Vagina (tissue), 2 donors: ENCODE measurements around the gene SLC26A6. TPM values are rescaled to one million over a fixed set of nuclear protein-coding genes. Genes with fewer than 3 reads are reported as not detected.
A peak's percentile ranks its signal among the peaks of the same experiment; 100 is the strongest.

ENCODE experiments used
- DNase-seq, 2 donors: peaks; one replicate each; pipeline ENCODE4 v3.0.0-alpha.2; 2017; ENCODE audit errors: extremely low spot score in 2 of 2
- H3K27ac ChIP-seq: fragments of 200-600 bp; sonication (generic); one replicate; pipeline ENCODE4 v1.5.1; 2019
- H3K27me3 ChIP-seq: fragments of 200-600 bp; sonication (generic); one replicate; pipeline ENCODE4 v1.5.1; 2019
- H3K36me3 ChIP-seq, 2 donors: fragments of 200-600 bp; sonication (generic); one replicate each; pipeline ENCODE4 v1.5.1; 2017 to 2019
- H3K4me1 ChIP-seq: fragments of 200-600 bp; sonication (generic); one replicate; pipeline ENCODE4 v1.5.1; 2019
- H3K4me3 ChIP-seq, 2 donors: fragments of 200-600 bp; sonication (generic); 1 replicate in 1 of 2; 2 replicates in 1 of 2; pipeline ENCODE4 v1.5.1; 2016 to 2019
- H3K9me3 ChIP-seq: fragments of 200-600 bp; sonication (generic); one replicate; pipeline ENCODE4 v1.5.1; 2019
- CTCF ChIP-seq, 3 experiments: fragments of 450-650 bp in 2 of 3; fragments of 200-600 bp in 1 of 3; sonication (generic) in 1 of 3; IDR thresholded peaks; one replicate each; pipeline ENCODE4 v1.5.1; 2017 to 2019; ENCODE audit warnings: antibody characterized with exemption in 3 of 3, mild to moderate bottlenecking in 2 of 3, moderate library complexity in 2 of 3
- POLR2A ChIP-seq, 2 donors: fragments of 450-650 bp; IDR thresholded peaks; one replicate each; pipeline ENCODE4 v1.6.1; 2017; ENCODE audit warnings: antibody characterized with exemption in 2 of 2, mild to moderate bottlenecking in 2 of 2, moderate library complexity in 2 of 2
- POLR2AphosphoS5 ChIP-seq, 2 donors: sonication (generic); formaldehyde crosslinking; IDR thresholded peaks; one replicate each; pipeline ENCODE4 v1.9.0; 2017; ENCODE audit warnings: antibody characterized with exemption in 2 of 2, mild to moderate bottlenecking in 2 of 2, low read depth in 1 of 2; ENCODE audit not compliant: insufficient read depth in 1 of 2
- intact Hi-C: fragments of 100-400 bp; cut with DNase I; formaldehyde crosslinking; loops from one replicate; pipeline ENCODE4 v1.15.1; 2023
- total RNA-seq: library from RNA; depleted of rRNA; stranded (reverse); fragments of >200 nt; gene quantifications from one replicate; pipeline ENCODE4 v1.2.3, GENCODE V29; 2016

Gene SLC26A6
- total RNA-seq, 1 donor from 2014 or later, result 35.1 TPM

GRCh38 chr3:48664313-48664644 is 29.0 kb upstream of the SLC26A6 start:
- no peaks in the 10 kb centered on the region for H3K9me3 ChIP-seq
- H3K36me3 ChIP-seq, result no peaks in the 10 kb centered on the region
- H3K4me3 ChIP-seq, result peak overlapping the region in 1 of 2 donors; percentile 47
- H3K27ac ChIP-seq, result no peak overlapping the region
- DNase-seq, result no peak
- TF ChIP-seq POLR2A (IDR thresholded peaks at IDR 0.05) (no peak), POLR2AphosphoS5 (IDR thresholded peaks at IDR 0.05; ENCODE audit: insufficient read depth in 1 of 2, low read depth in 1 of 2) (no peak), CTCF (IDR thresholded peaks at IDR 0.05) (no peak)
- H3K4me1 ChIP-seq, result peaks cover 16% of the 10 kb centered on the region
- H3K27me3 ChIP-seq, result peaks cover 4% of the 10 kb centered on the region
- intact Hi-C loops, result no loop called here

- Histone ChIP-seq H3K36me3 (no peaks in the 10 kb centered on the region), H3K27ac (peak overlapping the region; percentile 18), H3K4me1 (peaks cover 16% of the 10 kb centered on the region), H3K9me3 (no peaks in the 10 kb centered on the region), H3K27me3 (peaks cover 4% of the 10 kb centered on the region), H3K4me3 (peak overlapping the region; percentile 47 to 56)
- DNase-seq, result peak in 1 of 2 donors; percentile 93
- TF ChIP-seq POLR2AphosphoS5 (IDR thresholded peaks at IDR 0.05; ENCODE audit: insufficient read depth in 1 of 2, low read depth in 1 of 2), result peak; percentile 16 to 73
- no peak for TF ChIP-seq POLR2A (IDR thresholded peaks at IDR 0.05)
- intact Hi-C loops, result no loop called here
These were observed 28.4 kb upstream of the SLC26A6 start for GRCh38 chr3:48663489-48664312.

DNA sequence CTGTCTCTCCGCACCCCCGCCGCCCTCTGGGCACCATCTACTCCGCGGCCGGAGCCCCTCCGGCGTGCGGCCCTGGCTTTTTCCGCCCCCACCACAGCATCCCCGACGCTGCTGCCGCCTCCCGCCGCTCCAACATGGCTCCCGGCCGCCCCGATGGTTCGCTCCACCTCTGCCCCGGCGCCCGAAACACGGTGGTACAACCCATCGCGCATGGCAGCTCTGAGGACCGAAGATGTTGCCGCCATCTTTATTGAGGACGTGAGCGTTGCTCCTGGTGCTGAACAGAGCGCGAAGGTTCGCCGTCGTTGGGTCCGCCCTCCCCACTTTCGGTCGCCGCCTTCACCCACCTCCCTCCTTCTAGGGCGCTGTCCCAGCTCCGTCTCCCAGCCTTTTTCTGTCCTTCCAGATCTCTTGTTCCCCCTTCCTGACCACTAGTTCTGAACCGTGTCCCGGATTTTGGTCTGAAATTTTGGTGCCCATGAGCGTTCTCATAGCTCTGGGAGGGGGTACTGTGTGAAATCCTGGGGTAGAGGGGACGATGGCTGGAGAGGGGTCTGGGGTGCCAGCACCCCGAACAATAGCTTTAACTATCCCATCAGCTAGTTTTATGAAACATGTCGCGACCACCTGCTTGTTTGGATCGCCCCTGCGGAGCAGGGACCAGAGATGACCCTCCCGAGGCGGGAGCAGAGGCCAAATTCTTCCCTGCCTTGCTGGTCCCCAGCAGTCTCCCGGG is 27.7 kb upstream of the SLC26A6 start, which contains the start of gene CELSR3:
TSS of gene CELSR3 (minus strand) at position 134 of the 736 bp plus-strand sequence. CDS start 252 bp downstream, outside the sequence.
- Histone ChIP-seq H3K9me3 (no peaks in the 10 kb centered on the region), H3K36me3 (no peaks in the 10 kb centered on the region), H3K4me1 (peaks cover 16% of the 10 kb centered on the region), H3K4me3 (peak within 1 kb of the TSS; percentile 47 to 56), H3K27ac (peak within 1 kb of the TSS; percentile 18), H3K27me3 (peaks cover 4% of the 10 kb centered on the region)
- intact Hi-C loops, result no loop called here
- TF ChIP-seq POLR2AphosphoS5 (IDR thresholded peaks at IDR 0.05; ENCODE audit: insufficient read depth in 1 of 2, low read depth in 1 of 2), result no peak
- TF ChIP-seq CTCF (IDR thresholded peaks at IDR 0.05), result no peak
- no peak for TF ChIP-seq POLR2A (IDR thresholded peaks at IDR 0.05)
- no peak for DNase-seq

GRCh38 chr3:48662145-48662752 is 27.0 kb upstream of the SLC26A6 start:
- Histone ChIP-seq H3K27me3 (peaks cover 4% of the 10 kb centered on the region), H3K27ac (no peak overlapping the region), H3K9me3 (no peaks in the 10 kb centered on the region)

More at GRCh38 chr3:48662145-48662752, 27.0 kb upstream of the SLC26A6 start:
- H3K4me3 ChIP-seq, result peak overlapping the region; percentile 47 to 56
- no peaks in the 10 kb centered on the region for H3K36me3 ChIP-seq
- peaks cover 16% of the 10 kb centered on the region for H3K4me1 ChIP-seq
- intact Hi-C loops, result no loop called here
- no peak for DNase-seq
- no peak for TF ChIP-seq POLR2A (IDR thresholded peaks at IDR 0.05)
- TF ChIP-seq CTCF (IDR thresholded peaks at IDR 0.05), result no peak
- no peak for TF ChIP-seq POLR2AphosphoS5 (IDR thresholded peaks at IDR 0.05; ENCODE audit: insufficient read depth in 1 of 2, low read depth in 1 of 2)
